DND-41 (cell line): ENCODE results near the gene PCDHGA7.
"Not testable (repeated sequence)": the region's sequence is repeated elsewhere in the genome, so short reads cannot be mapped to it uniquely, and the experiment has no call there.

Source experiments
- ATAC-seq: fragments of 200-7000 bp; cut with Tn5 transposase; 3 replicates; pipeline ENCODE4 v1.9.1; 2021; ENCODE audit warnings: low read depth; ENCODE audit not compliant: insufficient read depth
- DNase-seq: peaks from one replicate; pipeline ENCODE4 v3.0.0-alpha.2; 2020
- H2AFZ ChIP-seq: 2 replicates; pipeline ENCODE4 v1.6.0; 2012; ENCODE audit warnings: low read depth, low read length
- H3K27ac ChIP-seq: 2 replicates; pipeline ENCODE4 v1.5.1; 2012; ENCODE audit warnings: low read length, inconsistent platforms
- H3K27me3 ChIP-seq: fragments of 200-600 bp; sonication (generic); 2 replicates; pipeline ENCODE4 v1.6.0; 2012; ENCODE audit warnings: low read length, mild to moderate bottlenecking, inconsistent platforms; ENCODE audit not compliant: insufficient read depth, poor library complexity
- H3K36me3 ChIP-seq: 2 replicates; pipeline ENCODE4 v1.5.1; 2012; ENCODE audit warnings: low read length, inconsistent platforms; ENCODE audit not compliant: insufficient read depth
- H3K4me1 ChIP-seq: 2 replicates; pipeline ENCODE4 v1.5.1; 2012; ENCODE audit warnings: mild to moderate bottlenecking, low read length; ENCODE audit not compliant: insufficient read depth
- H3K4me2 ChIP-seq: 2 replicates; pipeline ENCODE4 v1.6.0; 2012; ENCODE audit warnings: mild to moderate bottlenecking, moderate library complexity, low read length, inconsistent platforms; ENCODE audit not compliant: insufficient read depth
- H3K4me3 ChIP-seq, 2 experiments: fragments of 200-600 bp in 1 of 2; shearing (Covaris generic) in 1 of 2; 2 replicates each; pipeline ENCODE4 v1.5.1; 2012 to 2016; ENCODE audit warnings: inconsistent platforms in 2 of 2, low read length in 2 of 2, mild to moderate bottlenecking in 2 of 2, low read depth in 1 of 2, moderate library complexity in 1 of 2
- H3K79me2 ChIP-seq: 2 replicates; pipeline ENCODE4 v1.6.0; 2012; ENCODE audit warnings: low read length, inconsistent platforms; ENCODE audit not compliant: insufficient read depth
- H3K9ac ChIP-seq: 2 replicates; pipeline ENCODE4 v1.6.0; 2012; ENCODE audit warnings: low read depth, mild to moderate bottlenecking, inconsistent platforms, low read length, moderate library complexity
- H3K9me3 ChIP-seq: 2 replicates; pipeline ENCODE4 v1.5.1; 2012; ENCODE audit warnings: low read length, moderate library complexity, mild to moderate bottlenecking, inconsistent platforms; ENCODE audit not compliant: insufficient read depth, severe bottlenecking
- H4K20me1 ChIP-seq: 2 replicates; pipeline ENCODE4 v1.6.0; 2012; ENCODE audit warnings: low read length; ENCODE audit not compliant: insufficient read depth
- EZH2 ChIP-seq: IDR thresholded peaks from 3 replicates; pipeline ENCODE4 v1.6.1; 2012; ENCODE audit warnings: borderline replicate concordance, low read depth, mild to moderate bottlenecking, moderate library complexity, low read length, inconsistent platforms; ENCODE audit not compliant: severe bottlenecking
- TF ChIP-seq, protein P1 (sequence below): IDR thresholded peaks from 2 replicates; pipeline ENCODE4 v1.5.1; 2012; ENCODE audit warnings: borderline replicate concordance, low read length, moderate library complexity, mild to moderate bottlenecking; ENCODE audit not compliant: poor library complexity, severe bottlenecking; ENCODE audit errors: extremely low read depth

PCDHGA7 gene

DNA sequence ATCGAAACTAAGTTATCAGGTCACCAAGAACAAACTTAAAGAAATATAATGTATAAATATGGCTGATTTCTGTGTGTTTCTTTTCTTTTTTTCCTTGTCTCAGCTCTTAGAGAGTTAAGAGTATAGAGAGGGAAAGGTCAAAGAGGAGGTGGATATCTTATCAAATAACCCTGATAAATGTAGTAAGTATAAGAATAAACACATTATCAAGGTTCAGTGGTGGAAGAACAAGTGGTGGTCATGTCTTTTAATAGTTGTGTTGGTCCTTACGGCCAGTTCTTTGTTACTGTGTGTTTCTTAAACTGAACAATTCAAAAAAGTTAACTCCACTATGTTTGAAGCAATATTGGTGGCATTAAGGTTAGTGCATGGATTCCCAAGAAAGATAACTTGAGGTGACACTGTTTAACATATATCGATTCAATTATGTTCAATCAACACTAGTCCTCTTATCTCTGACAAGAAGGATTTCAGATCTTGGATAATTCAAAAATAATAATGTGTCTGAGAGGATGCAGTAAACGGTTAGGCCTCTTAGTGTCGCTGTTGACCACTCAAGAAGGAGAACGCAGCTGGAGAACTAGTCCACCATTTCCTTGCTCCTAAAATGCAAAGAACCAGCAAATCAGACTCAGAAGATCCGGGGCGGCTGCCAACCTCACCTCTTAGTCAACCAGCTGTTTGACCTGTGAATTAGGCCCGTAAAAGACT is 39.1 kb upstream of the PCDHGA7 start, which contains the start of gene PCDHGA3:
Gene PCDHGA3, plus strand, starts transcription at position 588 of the 711 bp plus-strand sequence. CDS start 205 bp downstream, outside the sequence.
- Histone ChIP-seq H3K4me3 (no peak within 1 kb of the TSS), H3K4me2 (no peak within 1 kb of the TSS), H3K36me3 (no peaks in the 10 kb centered on the region), H3K27ac (no peak within 1 kb of the TSS), H3K9me3 (no peaks in the 10 kb centered on the region), H3K79me2 (no peaks in the 10 kb centered on the region), H3K27me3 (no peaks in the 10 kb centered on the region), H2AFZ (no peak within 1 kb of the TSS), H4K20me1 (no peaks in the 10 kb centered on the region), H3K4me1 (no peaks in the 10 kb centered on the region), H3K9ac (no peak within 1 kb of the TSS)
- ATAC-seq = no peak
- TF ChIP-seq EZH2 = no peak
- TF ChIP-seq, protein P1, sequence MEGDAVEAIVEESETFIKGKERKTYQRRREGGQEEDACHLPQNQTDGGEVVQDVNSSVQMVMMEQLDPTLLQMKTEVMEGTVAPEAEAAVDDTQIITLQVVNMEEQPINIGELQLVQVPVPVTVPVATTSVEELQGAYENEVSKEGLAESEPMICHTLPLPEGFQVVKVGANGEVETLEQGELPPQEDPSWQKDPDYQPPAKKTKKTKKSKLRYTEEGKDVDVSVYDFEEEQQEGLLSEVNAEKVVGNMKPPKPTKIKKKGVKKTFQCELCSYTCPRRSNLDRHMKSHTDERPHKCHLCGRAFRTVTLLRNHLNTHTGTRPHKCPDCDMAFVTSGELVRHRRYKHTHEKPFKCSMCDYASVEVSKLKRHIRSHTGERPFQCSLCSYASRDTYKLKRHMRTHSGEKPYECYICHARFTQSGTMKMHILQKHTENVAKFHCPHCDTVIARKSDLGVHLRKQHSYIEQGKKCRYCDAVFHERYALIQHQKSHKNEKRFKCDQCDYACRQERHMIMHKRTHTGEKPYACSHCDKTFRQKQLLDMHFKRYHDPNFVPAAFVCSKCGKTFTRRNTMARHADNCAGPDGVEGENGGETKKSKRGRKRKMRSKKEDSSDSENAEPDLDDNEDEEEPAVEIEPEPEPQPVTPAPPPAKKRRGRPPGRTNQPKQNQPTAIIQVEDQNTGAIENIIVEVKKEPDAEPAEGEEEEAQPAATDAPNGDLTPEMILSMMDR = peak; percentile 18
- DNase-seq = no peak

DNA sequence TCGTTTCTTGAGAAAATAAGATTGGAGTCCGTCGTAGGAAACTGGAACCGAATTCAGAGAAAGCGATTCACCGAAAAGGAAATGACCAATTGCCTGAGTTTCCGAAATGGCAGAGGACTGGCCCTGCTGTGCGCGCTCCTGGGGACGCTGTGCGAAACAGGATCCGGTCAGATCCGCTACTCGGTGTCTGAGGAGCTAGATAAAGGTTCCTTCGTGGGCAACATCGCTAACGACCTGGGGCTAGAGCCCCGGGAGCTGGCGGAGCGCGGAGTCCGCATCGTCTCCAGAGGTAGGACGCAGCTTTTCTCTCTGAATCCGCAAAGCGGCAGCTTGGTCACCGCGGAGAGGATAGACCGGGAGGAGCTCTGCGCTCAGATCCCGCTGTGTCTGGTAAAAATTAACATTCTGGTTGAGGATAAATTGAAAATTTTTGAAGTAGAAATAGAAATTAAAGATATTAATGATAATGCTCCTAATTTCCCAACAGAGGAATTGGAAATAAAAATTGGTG is 38.5 kb upstream of the PCDHGA7 start:
- Histone ChIP-seq H3K9ac (no peak overlapping the region), H3K9me3 (no peaks in the 10 kb centered on the region), H4K20me1 (no peaks in the 10 kb centered on the region), H3K79me2 (no peaks in the 10 kb centered on the region), H3K36me3 (no peaks in the 10 kb centered on the region), H3K4me1 (no peaks in the 10 kb centered on the region), H3K4me2 (no peak overlapping the region), H2AFZ (no peak overlapping the region), H3K4me3 (no peak overlapping the region), H3K27ac (no peak overlapping the region), H3K27me3 (no peaks in the 10 kb centered on the region)
- DNase-seq (no peak), ATAC-seq (no peak)
- TF ChIP-seq, protein P1 = no peak
- no peak for TF ChIP-seq EZH2

DNA sequence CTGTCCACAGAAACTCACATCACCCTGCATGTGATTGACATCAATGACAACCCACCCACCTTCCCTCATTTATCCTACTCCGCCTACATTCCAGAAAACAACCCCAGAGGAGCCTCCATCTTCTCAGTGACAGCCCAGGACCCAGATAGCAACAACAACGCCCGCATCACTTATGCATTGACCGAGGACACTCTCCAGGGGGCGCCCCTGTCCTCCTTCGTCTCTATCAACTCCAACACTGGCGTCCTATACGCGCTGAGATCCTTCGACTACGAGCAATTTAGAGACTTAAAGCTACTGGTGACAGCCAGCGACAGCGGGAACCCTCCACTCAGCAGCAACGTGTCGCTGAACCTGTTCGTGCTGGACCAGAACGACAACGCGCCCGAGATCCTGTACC is 37.2 kb upstream of the PCDHGA7 start:
- no peaks in the 10 kb centered on the region for H4K20me1 ChIP-seq
- TF ChIP-seq, protein P1 = no peak
- no peak for TF ChIP-seq EZH2
- no peaks in the 10 kb centered on the region for H3K4me1 ChIP-seq
- H3K9ac ChIP-seq = no peak overlapping the region
- H3K36me3 ChIP-seq = no peaks in the 10 kb centered on the region
- no peaks in the 10 kb centered on the region for H3K27me3 ChIP-seq
- no peaks in the 10 kb centered on the region for H3K79me2 ChIP-seq
- H3K4me2 ChIP-seq = no peak overlapping the region
- H3K4me3 ChIP-seq = no peak overlapping the region
- ATAC-seq (no peak), DNase-seq (no peak)
- no peaks in the 10 kb centered on the region for H3K9me3 ChIP-seq
- H3K27ac ChIP-seq = no peak overlapping the region
- no peak overlapping the region for H2AFZ ChIP-seq

DNA sequence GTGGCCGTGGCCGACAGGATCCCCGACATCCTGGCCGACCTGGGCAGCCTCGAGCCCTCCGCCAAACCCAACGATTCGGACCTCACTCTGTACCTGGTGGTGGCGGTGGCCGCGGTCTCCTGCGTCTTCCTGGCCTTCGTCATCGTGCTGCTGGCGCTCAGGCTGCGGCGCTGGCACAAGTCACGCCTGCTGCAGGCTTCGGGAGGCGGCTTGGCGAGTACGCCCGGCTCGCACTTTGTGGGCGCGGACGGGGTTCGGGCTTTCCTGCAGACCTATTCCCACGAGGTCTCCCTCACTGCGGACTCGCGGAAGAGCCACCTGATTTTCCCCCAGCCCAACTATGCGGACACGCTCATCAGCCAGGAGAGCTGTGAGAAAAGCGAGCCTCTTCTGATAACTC is 36.5 kb upstream of the PCDHGA7 start:
- H3K4me2 ChIP-seq, H3K9me3 ChIP-seq, H3K27ac ChIP-seq, DNase-seq, H3K27me3 ChIP-seq, ATAC-seq, H3K36me3 ChIP-seq, H3K79me2 ChIP-seq, H3K4me3 ChIP-seq, H2AFZ ChIP-seq, H4K20me1 ChIP-seq, H3K9ac ChIP-seq, H3K4me1 ChIP-seq: not testable (repeated sequence)
